ENCODE measurements around the gene CEP104. TPM values are rescaled to one million over a fixed set of nuclear protein-coding genes. Genes with fewer than 3 reads are reported as not detected.

The CEP104 gene
- total and polyA plus RNA-seq, 4 experiments from 2014 or later = 10.3 to 64.4 (median 47.4) TPM

DNA sequence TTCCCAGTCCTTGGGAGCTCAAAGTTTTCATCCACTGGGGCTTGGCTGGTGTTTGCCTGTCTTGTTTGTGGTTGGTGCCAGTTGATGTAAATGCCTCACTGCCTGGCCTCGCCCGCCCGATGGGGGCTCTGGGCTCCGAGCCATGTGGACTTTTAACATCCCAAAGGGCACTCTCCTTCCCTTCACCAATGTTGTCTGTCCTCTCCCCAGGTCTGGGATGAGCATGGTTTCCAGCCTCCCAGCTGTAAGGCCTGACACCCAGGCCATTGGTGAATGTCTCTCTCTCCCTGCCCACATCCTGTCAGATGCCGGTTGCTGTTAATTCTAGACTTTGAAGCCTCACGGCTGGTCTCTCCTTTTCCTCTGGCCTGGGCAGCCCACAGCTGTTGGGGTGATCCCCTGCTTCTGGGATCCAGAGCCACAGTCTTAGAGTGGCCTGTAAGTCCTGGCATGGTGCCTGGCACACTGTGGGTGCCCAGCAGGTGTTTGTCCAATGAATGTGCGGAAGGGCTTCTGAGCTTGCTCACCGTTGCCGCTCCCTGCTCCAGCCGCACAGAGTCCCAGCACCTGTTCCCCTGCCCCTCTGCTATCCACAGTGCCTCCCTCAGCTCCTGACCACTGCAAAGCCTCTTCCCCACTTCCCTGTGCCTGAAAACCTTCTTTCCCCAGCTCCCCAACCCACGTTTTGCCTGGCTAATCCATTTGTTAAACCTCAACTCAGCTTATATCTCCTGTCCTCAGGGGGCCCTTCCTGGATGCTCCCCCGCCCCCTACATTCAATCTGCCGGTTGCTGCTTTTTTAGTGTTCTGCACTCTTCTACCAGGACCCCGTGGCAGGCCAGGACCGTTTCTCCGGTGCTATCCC, 46.4 kb upstream of the CEP104 start:
- Histone ChIP-seq H3K27ac (ENCODE audit: low read depth, low read length) (peak overlapping the region; percentile 44), H3K4me3 (ENCODE audit: low read length in 2 of 2) (peak overlapping the region; percentile 7 to 10), H3K27me3 (ENCODE audit: insufficient read depth, low read length) (no peaks in the 10 kb centered on the region), H3K4me1 (ENCODE audit: insufficient read depth, low read length) (peaks cover 47% of the 10 kb centered on the region), H3K9me3 (ENCODE audit: control insufficient read depth in 1 of 2, low read length in 2 of 2) (no peaks in the 10 kb centered on the region), H3K36me3 (ENCODE audit: insufficient read depth, low read length) (no peaks in the 10 kb centered on the region)
- intact Hi-C loops (cut with micrococcal nuclease) = no loop called here
- CTCF ChIA-PET (ENCODE audit: partially characterized antibody) = interaction anchor here (0.6 to 1.3 kb wide), 3 partner anchors 8 to 46 kb away, joined by 3 to 5 read pairs (median 4); partner anchors contain the start of genes CEP104 and DFFB
- H3K27ac Mint-ChIP-seq = peak overlapping the region; percentile 70 to 99 (median 91)
- POLR2A ChIA-PET (ENCODE audit: partially characterized antibody) = interaction anchor here (1.0 to 5.3 kb wide), 3 partner anchors 10 to 107 kb away, joined by 3 to 73 read pairs (median 3); partner anchors contain the start of genes CEP104 and DFFB
- H3K4me1 Mint-ChIP-seq = peaks cover 21 to 52% (median 42%) of the 10 kb centered on the region in 4 donors
- H3K4me3 Mint-ChIP-seq = peak overlapping the region in 6 of 8 donors; percentile 54 to 98 (median 94)
- H3K9me3 Mint-ChIP-seq = peaks cover 0 to 7% (median 2%) of the 10 kb centered on the region in 8 donors
- H3K27me3 Mint-ChIP-seq = no peaks in the 10 kb centered on the region
- peak in 1 of 5 donors; percentile 30 for DNase-seq
- H3K36me3 Mint-ChIP-seq = peaks cover 3 to 15% of the 10 kb centered on the region in 2 donors

DNA sequence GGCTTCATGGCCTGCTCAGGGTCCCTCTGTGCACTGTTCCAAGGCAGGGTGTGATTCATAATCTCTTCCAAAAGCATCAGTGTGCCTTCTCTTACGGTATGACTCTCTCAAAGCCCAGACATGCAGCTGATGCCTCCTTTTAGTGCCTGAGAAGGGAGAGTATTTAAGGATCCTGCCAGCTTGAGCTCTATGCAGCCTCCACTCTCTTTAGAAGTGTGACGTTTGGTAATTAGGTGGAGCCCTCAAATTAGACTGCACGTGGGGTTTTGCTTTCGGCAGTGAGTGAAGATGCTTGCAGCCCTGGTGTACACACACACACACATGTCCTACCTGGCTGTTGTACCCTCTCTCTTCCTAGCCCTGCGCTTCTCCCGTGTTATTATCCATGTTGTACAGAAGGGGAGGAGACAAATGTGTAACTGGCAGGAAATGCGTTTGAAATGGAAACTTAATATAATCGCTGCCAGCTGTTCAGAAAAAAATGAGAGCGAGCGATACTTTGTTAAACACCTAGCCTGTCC, 45.6 kb upstream of the CEP104 start:
- Mint-ChIP-seq H3K27ac (peak overlapping the region; percentile 88 to 99 (median 92)), H3K4me1 (peaks cover 25 to 59% (median 42%) of the 10 kb centered on the region in 4 donors), H3K4me3 (peak overlapping the region; percentile 86 to 98 (median 94)), H3K9me3 (peaks cover 0 to 12% (median 8%) of the 10 kb centered on the region in 8 donors), H3K36me3 (peaks cover 9 to 16% of the 10 kb centered on the region in 2 donors), H3K27me3 (no peaks in the 10 kb centered on the region)
- Histone ChIP-seq H3K4me3 (ENCODE audit: low read length in 2 of 2) (peak overlapping the region in 1 of 2 donors; percentile 10), H3K36me3 (ENCODE audit: insufficient read depth, low read length) (no peaks in the 10 kb centered on the region), H3K9me3 (ENCODE audit: control insufficient read depth in 1 of 2, low read length in 2 of 2) (no peaks in the 10 kb centered on the region), H3K27me3 (ENCODE audit: insufficient read depth, low read length) (no peaks in the 10 kb centered on the region), H3K4me1 (ENCODE audit: insufficient read depth, low read length) (peaks cover 48% of the 10 kb centered on the region), H3K27ac (ENCODE audit: low read depth, low read length) (peak overlapping the region; percentile 44)
- intact Hi-C loops (cut with micrococcal nuclease) = no loop called here
- DNase-seq = peak in 4 of 5 donors; percentile 38 to 53 (median 42)
- POLR2A ChIA-PET (ENCODE audit: partially characterized antibody) = interaction anchor here (1.0 to 5.3 kb wide), 2 partner anchors 46 to 106 kb away, joined by 3 to 73 read pairs; partner anchors contain the start of genes CEP104 and DFFB
- CTCF ChIA-PET (ENCODE audit: partially characterized antibody) = interaction anchor here (1.3 kb wide), 2 partner anchors 9 to 46 kb away, joined by 4 to 5 read pairs; partner anchors contain the start of genes CEP104 and DFFB

DNA sequence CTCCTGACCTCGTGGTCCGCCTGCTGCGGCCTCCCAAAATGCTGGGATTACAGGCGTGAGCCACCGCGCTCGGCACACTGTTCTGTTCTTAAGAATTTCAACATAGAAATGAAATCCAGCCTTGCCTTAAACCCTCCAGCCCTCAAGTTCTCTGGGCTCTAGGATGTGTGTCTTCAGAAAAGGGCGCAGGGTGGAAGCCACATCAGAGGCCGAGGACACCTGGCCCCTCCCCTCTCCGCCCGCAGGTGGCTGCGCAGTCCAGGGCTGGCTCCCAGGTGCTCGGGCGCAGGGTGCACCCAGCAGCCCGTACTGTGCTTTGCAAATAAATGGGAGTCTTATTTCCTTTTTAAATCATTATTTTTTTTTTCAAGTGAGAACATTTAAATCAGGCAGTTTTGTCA, 45.1 kb upstream of the CEP104 start:
- Mint-ChIP-seq H3K36me3 (peaks cover 13 to 18% of the 10 kb centered on the region in 2 donors), H3K27ac (peak overlapping the region; percentile 88 to 99 (median 92)), H3K4me3 (peak overlapping the region; percentile 86 to 98 (median 94)), H3K4me1 (peaks cover 28 to 58% (median 42%) of the 10 kb centered on the region in 4 donors), H3K27me3 (no peaks in the 10 kb centered on the region), H3K9me3 (peaks cover 0 to 17% (median 13%) of the 10 kb centered on the region in 8 donors)
- no peaks in the 10 kb centered on the region for H3K9me3 ChIP-seq (ENCODE audit: control insufficient read depth in 1 of 2, low read length in 2 of 2)
- no peaks in the 10 kb centered on the region for H3K36me3 ChIP-seq (ENCODE audit: insufficient read depth, low read length)
- peak overlapping the region; percentile 44 for H3K27ac ChIP-seq (ENCODE audit: low read depth, low read length)
- H3K4me3 ChIP-seq (ENCODE audit: low read length in 2 of 2) = peak overlapping the region in 1 of 2 donors; percentile 8
- peak; percentile 46 to 66 (median 54) for DNase-seq
- no peaks in the 10 kb centered on the region for H3K27me3 ChIP-seq (ENCODE audit: insufficient read depth, low read length)
- POLR2A ChIA-PET (ENCODE audit: partially characterized antibody) = interaction anchor here (0.7 to 5.3 kb wide), 2 partner anchors 45 to 106 kb away, joined by 3 to 73 read pairs; partner anchors contain the start of genes CEP104, DFFB and LRRC47
- CTCF ChIA-PET (ENCODE audit: partially characterized antibody) = interaction anchor here (1.3 kb wide), 1 partner anchor 9 kb away, joined by 5 read pairs; no protein-coding TSS in a partner anchor
- H3K4me1 ChIP-seq (ENCODE audit: insufficient read depth, low read length) = peaks cover 48% of the 10 kb centered on the region
- intact Hi-C loops (cut with micrococcal nuclease) = no loop called here

DNA sequence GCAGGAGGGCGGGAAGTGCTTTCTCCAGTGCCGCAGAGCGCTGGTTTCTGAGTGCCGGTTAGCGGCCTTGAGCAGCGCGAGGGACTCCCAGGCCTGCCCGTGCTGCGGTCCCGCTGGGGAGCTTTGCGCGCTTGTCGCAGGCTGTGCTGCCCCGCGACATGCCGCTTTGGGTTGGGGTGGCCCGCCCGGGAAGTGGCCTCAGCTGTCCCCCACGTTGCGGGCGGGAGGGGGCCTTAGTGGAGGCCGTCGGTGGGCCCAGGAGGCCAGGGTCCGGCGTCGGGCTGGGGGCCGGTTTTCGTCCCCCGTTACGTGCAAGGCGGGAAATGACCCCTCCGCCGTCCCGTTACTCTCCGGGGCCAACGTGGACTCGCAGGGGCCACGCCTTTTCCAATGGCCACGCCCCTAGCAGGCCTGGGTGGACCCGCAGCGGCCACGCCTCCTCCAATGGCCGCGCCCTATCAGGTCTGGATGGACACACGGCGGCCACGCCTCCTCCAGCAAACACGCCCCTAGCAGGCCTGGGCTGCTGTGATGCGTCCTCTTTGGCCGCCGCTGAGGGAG, 44.0 kb upstream of the CEP104 start:
- no peaks in the 10 kb centered on the region for H3K27me3 ChIP-seq (ENCODE audit: insufficient read depth, low read length)
- Mint-ChIP-seq H3K36me3 (peaks cover 19 to 23% of the 10 kb centered on the region in 2 donors), H3K4me1 (peaks cover 30 to 65% (median 45%) of the 10 kb centered on the region in 4 donors), H3K9me3 (peaks cover 0 to 21% (median 13%) of the 10 kb centered on the region in 8 donors), H3K27ac (peak overlapping the region; percentile 93 to 99 (median 96)), H3K4me3 (peak overlapping the region; percentile 86 to 98 (median 94)), H3K27me3 (no peaks in the 10 kb centered on the region)
- peaks cover 52% of the 10 kb centered on the region for H3K4me1 ChIP-seq (ENCODE audit: insufficient read depth, low read length)
- ChIA-PET POLR2A (ENCODE audit: partially characterized antibody) (interaction anchor here (0.7 to 5.3 kb wide), 7 partner anchors 11 to 126 kb away, joined by 3 to 73 read pairs (median 7); partner anchors contain the start of genes CEP104, DFFB and LRRC47), CTCF (ENCODE audit: partially characterized antibody) (interaction anchor here (1.2 to 2.3 kb wide), 2 partner anchors 10 to 39 kb away, joined by 3 to 8 read pairs; no protein-coding TSS in a partner anchor)
- intact Hi-C loops (cut with micrococcal nuclease) = loop anchor here (1.0 kb wide), 4 partner anchors 11 to 129 kb away; partner anchors contain the start of genes CEP104, DFFB, LRRC47 and SMIM1
- DNase-seq = peak; percentile 66 to 78 (median 70)
- H3K36me3 ChIP-seq (ENCODE audit: insufficient read depth, low read length) = no peaks in the 10 kb centered on the region
- no peaks in the 10 kb centered on the region for H3K9me3 ChIP-seq (ENCODE audit: control insufficient read depth in 1 of 2, low read length in 2 of 2)
- peak overlapping the region; percentile 54 to 84 for H3K4me3 ChIP-seq (ENCODE audit: low read length in 2 of 2)
- peak overlapping the region; percentile 81 for H3K27ac ChIP-seq (ENCODE audit: low read depth, low read length)

DNA sequence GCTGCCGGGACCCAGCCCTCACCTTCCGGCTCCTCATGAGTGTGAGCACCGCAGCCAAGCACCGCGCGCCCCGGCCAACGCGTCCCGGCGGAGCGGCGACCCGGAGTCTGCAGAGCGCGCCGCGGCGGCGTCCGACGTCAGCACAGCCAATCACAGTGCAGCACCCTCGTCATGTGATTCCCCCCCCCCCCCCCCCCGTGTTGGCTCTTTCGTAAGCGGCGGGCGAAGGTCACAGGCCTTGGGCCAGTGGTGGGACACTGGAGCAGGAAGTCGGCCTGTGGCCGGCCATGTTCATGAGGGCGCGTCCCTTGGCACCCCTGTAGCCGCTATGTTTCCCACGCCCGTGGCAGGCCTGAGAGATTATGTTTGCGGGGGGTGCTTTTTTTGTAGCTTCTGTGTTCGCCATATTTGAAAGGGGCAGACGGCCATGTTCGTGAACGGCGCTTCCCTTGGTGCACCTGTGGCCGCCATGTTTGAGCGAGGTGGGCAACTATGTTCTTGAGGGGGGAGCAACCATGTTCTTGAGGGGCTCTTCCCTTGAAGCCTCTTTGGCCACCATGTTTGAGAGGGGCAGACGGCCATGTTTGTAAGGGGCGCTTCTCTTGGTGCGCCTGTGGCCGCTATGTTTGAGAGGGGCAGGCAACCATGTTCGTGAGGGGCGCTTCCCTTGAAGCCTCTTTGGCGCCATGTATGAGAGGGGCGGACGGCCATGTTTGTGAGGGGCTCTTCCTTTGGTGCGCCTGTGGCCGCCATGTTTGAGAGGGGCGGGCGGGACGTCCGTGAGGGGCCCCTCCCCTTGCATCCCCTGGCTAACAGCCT, 43.3 kb upstream of the CEP104 start, which contains the start of gene C1orf174:
TSS of gene C1orf174 (minus strand) at position 123 of the 819 bp plus-strand sequence. CDS start at position 37, 86 bp downstream.
- H3K27ac ChIP-seq (ENCODE audit: low read depth, low read length) = peak within 1 kb of the TSS; percentile 81
- peaks cover 19 to 28% of the 10 kb centered on the region in 2 donors for H3K36me3 Mint-ChIP-seq
- peaks cover 0 to 21% (median 13%) of the 10 kb centered on the region in 8 donors for H3K9me3 Mint-ChIP-seq
- H3K27ac Mint-ChIP-seq = peak within 1 kb of the TSS; percentile 93 to 99 (median 96)
- H3K4me1 Mint-ChIP-seq = peaks cover 30 to 71% (median 42%) of the 10 kb centered on the region in 4 donors
- H3K4me1 ChIP-seq (ENCODE audit: insufficient read depth, low read length) = peaks cover 52% of the 10 kb centered on the region
- peak; percentile 96 to 99 (median 98) for DNase-seq
- no peaks in the 10 kb centered on the region for H3K36me3 ChIP-seq (ENCODE audit: insufficient read depth, low read length)
- peak within 1 kb of the TSS; percentile 54 to 84 for H3K4me3 ChIP-seq (ENCODE audit: low read length in 2 of 2)
- intact Hi-C loops (cut with micrococcal nuclease) = loop anchor here (1.0 kb wide), 4 partner anchors 10 to 128 kb away; partner anchors contain the start of genes CEP104, DFFB, LRRC47 and SMIM1
- no peaks in the 10 kb centered on the region for H3K27me3 ChIP-seq (ENCODE audit: insufficient read depth, low read length)
- no peaks in the 10 kb centered on the region for H3K9me3 ChIP-seq (ENCODE audit: control insufficient read depth in 1 of 2, low read length in 2 of 2)
- no peaks in the 10 kb centered on the region for H3K27me3 Mint-ChIP-seq
- H3K4me3 Mint-ChIP-seq = peak within 1 kb of the TSS; percentile 86 to 98 (median 94)
- POLR2A ChIA-PET (ENCODE audit: partially characterized antibody) = interaction anchor here (1.2 to 5.3 kb wide), 7 partner anchors 10 to 125 kb away, joined by 3 to 73 read pairs (median 8); partner anchors contain the start of genes CEP104, DFFB and LRRC47
- CTCF ChIA-PET (ENCODE audit: partially characterized antibody) = interaction anchor here (1.2 to 2.3 kb wide), 2 partner anchors 10 to 38 kb away, joined by 3 to 8 read pairs; no protein-coding TSS in a partner anchor
